Ecto neural progenitor cell (in vitro differentiated cells): ENCODE measurements around the gene EMC10.
"Not testable (repeated sequence)": the region's sequence is repeated elsewhere in the genome, so short reads cannot be mapped to it uniquely, and the experiment has no call there.

Experiments used
- DNase-seq: peaks from one replicate; pipeline ENCODE4 v3.0.0-alpha.2; 2018; ENCODE audit warnings: low spot score

The EMC10 gene

GRCh38 chr19:50476224-50476906 lies at the start of gene EMC10, which contains the start of gene GARIN5A:
TSS of gene EMC10 (plus strand) at chr19:50476507. CDS start at chr19:50476545, 38 bp downstream.
TSS of gene GARIN5A (minus strand) at chr19:50476848. CDS start at chr19:50476388, 460 bp downstream.
- DNase-seq = peak; percentile 95

GRCh38 chr19:50427318-50427925 lies 48.9 kb upstream of the EMC10 start:
- no peak for DNase-seq

- peak; percentile 73 for DNase-seq
Observed at GRCh38 chr19:50427997-50428425, 48.3 kb upstream of the EMC10 start.

GRCh38 chr19:50428772-50429463 lies 47.4 kb upstream of the EMC10 start:
- no peak for DNase-seq

GRCh38 chr19:50430888-50431342 lies 45.4 kb upstream of the EMC10 start:
- DNase-seq = no peak

- DNase-seq = peak; percentile 96
Observed at GRCh38 chr19:50431343-50432220, 44.7 kb upstream of the EMC10 start.

- DNase-seq = peak; percentile 67
Observed at GRCh38 chr19:50432221-50433028, 43.9 kb upstream of the EMC10 start, which contains the start of gene MYBPC2. TSS of gene MYBPC2 (plus strand) at chr19:50432892. CDS start at chr19:50432954, 62 bp downstream.

GRCh38 chr19:50433201-50434180 lies 42.8 kb upstream of the EMC10 start:
- DNase-seq = no peak

GRCh38 chr19:50434525-50434924 lies 41.8 kb upstream of the EMC10 start:
- no peak for DNase-seq

GRCh38 chr19:50435221-50435620 lies 41.1 kb upstream of the EMC10 start:
- no peak for DNase-seq

GRCh38 chr19:50435627-50436026 lies 40.7 kb upstream of the EMC10 start:
- DNase-seq = no peak

- DNase-seq = no peak
Observed at GRCh38 chr19:50437862-50438449, 38.4 kb upstream of the EMC10 start.

- not testable (repeated sequence) for DNase-seq
Observed at GRCh38 chr19:50439130-50439529, 37.2 kb upstream of the EMC10 start.

GRCh38 chr19:50444059-50444458 lies 32.2 kb upstream of the EMC10 start:
- no peak for DNase-seq

GRCh38 chr19:50447053-50447452 lies 29.3 kb upstream of the EMC10 start:
- DNase-seq = no peak

GRCh38 chr19:50447750-50448149 lies 28.6 kb upstream of the EMC10 start:
- no peak for DNase-seq

- no peak for DNase-seq
Observed at GRCh38 chr19:50449236-50449899, 26.9 kb upstream of the EMC10 start.

GRCh38 chr19:50450369-50451222 lies 25.7 kb upstream of the EMC10 start:
- DNase-seq = no peak
